Keratinocyte (primary cell): Measurements from ENCODE around the gene PDE11A.

ENCODE experiments used
- CTCF ChIP-seq, 3 experiments: IDR thresholded peaks in 1 of 3; conservative IDR thresholded peaks in 1 of 3; optimal IDR thresholded peaks in 1 of 3; 2 replicates in 2 of 3; 3 replicates in 1 of 3; pipeline versions ENCODE3 to v1.5.1; 2011; ENCODE audit warnings: low read length in 3 of 3, mild to moderate bottlenecking in 3 of 3, moderate library complexity in 2 of 3, control low read depth in 1 of 3, inconsistent platforms in 1 of 3; ENCODE audit not compliant: insufficient read depth in 2 of 3; ENCODE audit errors: extremely low read depth in 1 of 3
- EZH2 ChIP-seq: IDR thresholded peaks from one replicate; pipeline ENCODE4 v1.6.1; 2012; ENCODE audit warnings: inconsistent platforms, mild to moderate bottlenecking, low read length, moderate library complexity

GRCh38 chr2:177596866-177597265 lies 475.7 kb downstream of the PDE11A start:
- TF ChIP-seq CTCF (optimal IDR thresholded peaks at IDR 0.05 in 1 of 3, IDR thresholded peaks at IDR 0.05 in 1 of 3, conservative IDR thresholded peaks at IDR 0.05 in 1 of 3; ENCODE audit: extremely low read depth in 1 of 3, insufficient read depth in 2 of 3, low read length in 3 of 3) = no peak
- TF ChIP-seq EZH2 = no peak
